HepG2 (cell line): ENCODE data around the gene AS3MT. TPM values are rescaled to one million over a fixed set of nuclear protein-coding genes. Genes with fewer than 3 reads are reported as not detected.

Experiments
- DZIP1 ChIP-seq: sonication (generic); formaldehyde crosslinking; IDR thresholded peaks from 2 replicates; pipeline ENCODE4 v1.5.0; 2020; ENCODE audit warnings: mild to moderate bottlenecking, missing genetic modification reagents
- EZH2 ChIP-seq: conservative IDR thresholded peaks from 2 replicates; pipeline ENCODE4 v1.6.1; 2012; ENCODE audit warnings: mild to moderate bottlenecking, low read depth, low read length, moderate library complexity
- MEF2D ChIP-seq: sonication (generic); formaldehyde crosslinking; IDR thresholded peaks from 2 replicates; pipeline ENCODE4 v1.5.1; 2020; ENCODE audit warnings: mild to moderate bottlenecking, missing genetic modification reagents
- MYPOP ChIP-seq: sonication (generic); formaldehyde crosslinking; IDR thresholded peaks from 2 replicates; pipeline ENCODE4 v1.8.1; 2023; ENCODE audit warnings: mild to moderate bottlenecking, moderate library complexity, missing genetic modification reagents
- NPAS2 ChIP-seq: sonication (generic); formaldehyde crosslinking; IDR thresholded peaks from 2 replicates; pipeline ENCODE4 v1.8.0; 2022; ENCODE audit warnings: mild to moderate bottlenecking, missing genetic modification reagents, borderline replicate concordance
- PHF5A ChIP-seq: IDR thresholded peaks from one replicate; pipeline ENCODE4 v1.6.1; 2018; ENCODE audit warnings: low read depth, missing genetic modification reagents; ENCODE audit not compliant: unreplicated experiment
- RFXAP ChIP-seq: sonication (generic); formaldehyde crosslinking; IDR thresholded peaks from 2 replicates; pipeline ENCODE4 v1.4.0; 2020; ENCODE audit warnings: missing genetic modification reagents, borderline replicate concordance
- SRF ChIP-seq: IDR thresholded peaks from 2 replicates; pipeline ENCODE4 v1.6.1; 2011; ENCODE audit warnings: mild to moderate bottlenecking, low read depth, low read length, moderate library complexity
- SRSF4 ChIP-seq: fragments of 200-400 bp; formaldehyde crosslinking; IDR thresholded peaks from one replicate; pipeline ENCODE4 v1.6.1; 2018; ENCODE audit warnings: mild to moderate bottlenecking, low read depth, low read length, moderate library complexity; ENCODE audit not compliant: poor library complexity, severe bottlenecking
- SRSF9 ChIP-seq: fragments of 200-400 bp; formaldehyde crosslinking; IDR thresholded peaks from 2 replicates; pipeline ENCODE4 v1.6.1; 2018; ENCODE audit warnings: borderline replicate concordance, mild to moderate bottlenecking, low read depth, low read length; ENCODE audit not compliant: insufficient read depth, poor library complexity, severe bottlenecking
- TBX2 ChIP-seq: sonication (generic); formaldehyde crosslinking; IDR thresholded peaks from 2 replicates; pipeline ENCODE4 v1.5.0; 2020; ENCODE audit warnings: missing genetic modification reagents, mild to moderate bottlenecking, borderline replicate concordance
- TP53 ChIP-seq: sonication (generic); formaldehyde crosslinking; conservative IDR thresholded peaks from 2 replicates; pipeline ENCODE4 v1.4.0; 2020; ENCODE audit warnings: missing genetic modification reagents
- USF2 ChIP-seq, 2 experiments: sonication (generic) in 1 of 2; formaldehyde crosslinking in 1 of 2; IDR thresholded peaks; 2 replicates each; pipeline versions ENCODE4 v1.5.1 to v1.6.1; 2011 to 2020; ENCODE audit warnings: borderline replicate concordance in 1 of 2, low read depth in 1 of 2, low read length in 1 of 2, mild to moderate bottlenecking in 1 of 2, missing genetic modification reagents in 1 of 2, moderate library complexity in 1 of 2
- ZFP82 ChIP-seq: sonication (generic); formaldehyde crosslinking; IDR thresholded peaks from 2 replicates; pipeline ENCODE4 v1.5.1; 2020; ENCODE audit warnings: mild to moderate bottlenecking, missing genetic modification reagents, borderline replicate concordance
- ZNF253 ChIP-seq: sonication (generic); formaldehyde crosslinking; IDR thresholded peaks from 2 replicates; pipeline ENCODE4 v1.8.0; 2022; ENCODE audit warnings: mild to moderate bottlenecking, missing genetic modification reagents, borderline replicate concordance
- ZNF543 ChIP-seq: sonication (generic); formaldehyde crosslinking; IDR thresholded peaks from 2 replicates; pipeline ENCODE4 v1.4.0; 2020; ENCODE audit warnings: mild to moderate bottlenecking, missing genetic modification reagents
- ZNF737 ChIP-seq: sonication (generic); formaldehyde crosslinking; IDR thresholded peaks from 2 replicates; pipeline ENCODE4 v1.5.0; 2020; ENCODE audit warnings: missing genetic modification reagents, mild to moderate bottlenecking, borderline replicate concordance
- ZNF766 ChIP-seq: sonication (generic); formaldehyde crosslinking; IDR thresholded peaks from 2 replicates; pipeline ENCODE4 v1.5.0; 2020; ENCODE audit warnings: missing genetic modification reagents, borderline replicate concordance
- ZNF775 ChIP-seq: sonication (generic); formaldehyde crosslinking; IDR thresholded peaks from 2 replicates; pipeline ENCODE4 v1.4.0; 2020; ENCODE audit warnings: missing genetic modification reagents, mild to moderate bottlenecking, moderate library complexity, borderline replicate concordance
- ZSCAN12 ChIP-seq: sonication (generic); formaldehyde crosslinking; IDR thresholded peaks from 2 replicates; pipeline ENCODE4 v1.9.0; 2021; ENCODE audit warnings: mild to moderate bottlenecking, missing genetic modification reagents
- ZUFSP ChIP-seq: sonication (generic); formaldehyde crosslinking; IDR thresholded peaks from 2 replicates; pipeline ENCODE4 v1.9.0; 2021; ENCODE audit warnings: missing genetic modification reagents, mild to moderate bottlenecking, borderline replicate concordance
- polyA plus RNA-seq, 8 experiments: library from polyadenylated mRNA; depleted of rRNA in 3 of 8; stranded (reverse) in 7 of 8; unstranded in 1 of 8; fragments of >200 nt; fragmentation: Illumina TruSeq in 4 of 8; extraction: Trizol in 4 of 8; gene quantifications; 2 replicates each; pipeline versions ENCODE4 v1.2.1 to v1.2.3, GENCODE V29; 2011 to 2016; ENCODE audit warnings: low read depth in 4 of 8, missing spikeins in 1 of 8, mixed read lengths in 1 of 8; ENCODE audit not compliant: insufficient read depth in 1 of 8
- total RNA-seq, 5 experiments: library from RNA; depleted of rRNA; stranded (reverse); fragments of >200 nt; fragmentation: Illumina TruSeq; extraction: Trizol; gene quantifications; 2 replicates each; pipeline ENCODE4 v1.2.3, GENCODE V29; 2016; ENCODE audit warnings: low read depth in 1 of 5

The AS3MT gene
- total and polyA plus RNA-seq, 2 of the 13 experiments (the other 11 are each of a cell fraction or from before 2014, with no cell fraction given), result 8.7 to 17.4 TPM

GRCh38 chr10:102917314-102917961, 48.2 kb downstream of the AS3MT start (continued):
- TF ChIP-seq ZUFSP (no peak), TP53 (CRISPR knock-in tag) (no peak), EZH2 (no peak), ZNF766 (0 out of 2 replicates have a peak, but pooled peaks have one; percentile 6), ZFP82 (CRISPR knock-in tag) (no peak), ZNF253 (CRISPR knock-in tag) (0 out of 2 replicates have a peak, but pooled peaks have one; percentile 84), RFXAP (no peak), PHF5A (CRISPR knock-in tag) (no peak), ZNF737 (CRISPR knock-in tag) (no peak), SRSF4 (no peak), SRF (no peak), ZSCAN12 (0 out of 2 replicates have a peak, but pooled peaks have one; percentile 58), MYPOP (CRISPR knock-in tag) (0 out of 2 replicates have a peak, but pooled peaks have one; percentile 26), ZNF775 (CRISPR knock-in tag) (no peak), USF2 (IDR thresholded peaks at IDR 0.05; ENCODE audit: low read depth, low read length) (no peak), USF2 (CRISPR knock-in tag; IDR thresholded peaks at IDR 0.05; ENCODE audit: borderline replicate concordance) (no peak), TBX2 (CRISPR knock-in tag) (no peak), ZNF543 (CRISPR knock-in tag) (no peak), NPAS2 (CRISPR knock-in tag) (no peak), DZIP1 (CRISPR knock-in tag) (no peak), SRSF9 (no peak), MEF2D (CRISPR knock-in tag) (no peak)
